ENCODE results near the gene MCM6. TPM values are rescaled to one million over a fixed set of nuclear protein-coding genes. Genes with fewer than 3 reads are reported as not detected.

Gene MCM6
- total RNA-seq, 4 donors from 2014 or later: 11.2 to 22.0 (median 13.8) TPM

GRCh38 chr2:135904341-135904989 is 28.2 kb upstream of the MCM6 start:
- TF ChIP-seq, protein P1, sequence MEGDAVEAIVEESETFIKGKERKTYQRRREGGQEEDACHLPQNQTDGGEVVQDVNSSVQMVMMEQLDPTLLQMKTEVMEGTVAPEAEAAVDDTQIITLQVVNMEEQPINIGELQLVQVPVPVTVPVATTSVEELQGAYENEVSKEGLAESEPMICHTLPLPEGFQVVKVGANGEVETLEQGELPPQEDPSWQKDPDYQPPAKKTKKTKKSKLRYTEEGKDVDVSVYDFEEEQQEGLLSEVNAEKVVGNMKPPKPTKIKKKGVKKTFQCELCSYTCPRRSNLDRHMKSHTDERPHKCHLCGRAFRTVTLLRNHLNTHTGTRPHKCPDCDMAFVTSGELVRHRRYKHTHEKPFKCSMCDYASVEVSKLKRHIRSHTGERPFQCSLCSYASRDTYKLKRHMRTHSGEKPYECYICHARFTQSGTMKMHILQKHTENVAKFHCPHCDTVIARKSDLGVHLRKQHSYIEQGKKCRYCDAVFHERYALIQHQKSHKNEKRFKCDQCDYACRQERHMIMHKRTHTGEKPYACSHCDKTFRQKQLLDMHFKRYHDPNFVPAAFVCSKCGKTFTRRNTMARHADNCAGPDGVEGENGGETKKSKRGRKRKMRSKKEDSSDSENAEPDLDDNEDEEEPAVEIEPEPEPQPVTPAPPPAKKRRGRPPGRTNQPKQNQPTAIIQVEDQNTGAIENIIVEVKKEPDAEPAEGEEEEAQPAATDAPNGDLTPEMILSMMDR (IDR thresholded peaks at IDR 0.05; ENCODE audit: low read depth): no peak

GRCh38 chr2:135903650-135904049 is 27.4 kb upstream of the MCM6 start:
- TF ChIP-seq, protein P1 (IDR thresholded peaks at IDR 0.05; ENCODE audit: low read depth): no peak

DNA sequence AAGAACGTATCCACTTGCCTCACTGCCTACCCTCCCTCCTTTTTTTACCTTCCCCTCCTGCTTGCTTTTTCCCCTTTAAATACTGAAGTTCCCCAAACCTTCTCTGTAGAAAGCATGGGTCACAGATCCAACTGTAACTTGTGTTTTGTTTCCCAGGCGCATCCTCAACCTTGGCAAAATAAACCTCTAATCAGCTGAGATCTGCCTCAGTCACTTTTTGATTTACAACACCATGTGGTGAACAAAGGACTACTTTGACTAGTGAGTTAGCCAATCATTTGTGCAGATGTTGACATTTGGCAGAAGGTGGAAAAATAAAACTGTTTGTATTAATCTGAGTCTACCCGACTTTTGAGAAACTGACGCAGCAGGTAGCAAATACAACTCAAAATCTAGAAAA is 23.3 kb upstream of the MCM6 start:
- TF ChIP-seq, protein P1 (IDR thresholded peaks at IDR 0.05; ENCODE audit: low read depth): no peak

DNA sequence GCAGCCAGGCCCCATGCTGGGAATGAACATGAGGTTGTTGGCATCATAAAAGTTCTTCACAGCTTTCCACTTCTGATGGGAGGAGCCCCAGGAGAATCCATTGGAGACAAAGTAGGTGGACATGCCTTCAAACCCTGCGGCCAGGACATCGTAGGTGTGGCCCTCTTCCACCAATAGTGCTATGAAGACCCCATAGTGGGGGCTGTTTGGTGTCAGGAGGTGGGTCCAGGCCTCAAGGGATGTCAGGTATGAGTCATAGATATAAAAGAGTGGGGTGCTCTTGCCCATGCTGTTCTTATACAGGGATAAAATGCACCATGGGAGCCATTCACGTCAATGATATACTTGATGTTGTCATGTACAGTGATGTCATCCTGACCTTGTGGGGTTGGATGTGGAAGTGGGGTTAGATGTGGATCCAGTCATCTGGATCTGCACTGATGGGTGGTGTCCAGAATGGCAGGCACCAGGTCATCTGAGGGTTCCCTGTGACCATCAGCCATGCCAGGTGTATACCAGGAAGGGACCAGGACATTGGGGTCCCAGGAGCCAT is 22.1 kb upstream of the MCM6 start:
- TF ChIP-seq, protein P1 (IDR thresholded peaks at IDR 0.05; ENCODE audit: low read depth): no peak

DNA sequence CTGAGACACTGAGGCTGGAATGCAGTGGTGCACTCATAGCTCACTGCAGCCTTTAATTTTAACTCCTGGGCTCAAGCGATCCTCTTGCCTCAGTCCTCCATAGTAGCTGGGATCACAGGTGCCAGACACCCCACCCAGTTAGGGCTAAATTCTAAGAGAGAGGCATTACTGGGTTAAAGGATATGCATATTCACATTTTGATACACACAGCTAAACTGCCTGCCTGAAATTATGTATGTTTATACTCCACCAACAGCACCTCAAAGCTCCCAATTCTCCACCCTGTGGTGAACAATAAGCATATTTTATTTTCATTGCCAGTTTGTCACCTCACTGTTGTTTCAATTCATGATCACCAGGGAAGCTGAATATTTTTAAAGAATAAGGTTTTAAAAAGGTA is 18.7 kb upstream of the MCM6 start:
- TF ChIP-seq, protein P1 (IDR thresholded peaks at IDR 0.05; ENCODE audit: low read depth): no peak

GRCh38 chr2:135893374-135893794 is 17.1 kb upstream of the MCM6 start:
- TF ChIP-seq, protein P1 (IDR thresholded peaks at IDR 0.05; ENCODE audit: low read depth): no peak

GRCh38 chr2:135890835-135891234 is 14.6 kb upstream of the MCM6 start:
- TF ChIP-seq, protein P1 (IDR thresholded peaks at IDR 0.05; ENCODE audit: low read depth): no peak

Data from subcutaneous adipose tissue (tissue), 4 donors.